Neutrophil (primary cell): ENCODE data around the gene PDE8A.

Source experiments
- H3K27ac ChIP-seq: fragments of 200-600 bp; sonication (generic); 2 replicates; pipeline ENCODE4 v1.5.1; 2016; ENCODE audit warnings: mild to moderate bottlenecking, moderate library complexity
- H3K27me3 ChIP-seq: fragments of 200-600 bp; sonication (generic); 2 replicates; pipeline ENCODE4 v1.6.0; 2016; ENCODE audit warnings: mild to moderate bottlenecking
- H3K36me3 ChIP-seq: fragments of 200-600 bp; sonication (generic); 2 replicates; pipeline ENCODE4 v1.5.1; 2017
- H3K4me1 ChIP-seq, 2 experiments: fragments of 200-600 bp in 1 of 2; sonication (generic) in 1 of 2; 1 replicate in 1 of 2; 2 replicates in 1 of 2; pipeline versions ENCODE4 v1.5.1 to v1.6.1; 2013 to 2016; ENCODE audit warnings: low read depth in 1 of 2, low read length in 1 of 2, mild to moderate bottlenecking in 1 of 2, moderate library complexity in 1 of 2; ENCODE audit not compliant: control insufficient read depth in 1 of 2, insufficient read depth in 1 of 2
- H3K4me3 ChIP-seq, 2 experiments: fragments of 200-600 bp in 1 of 2; sonication (generic) in 1 of 2; 1 replicate in 1 of 2; 2 replicates in 1 of 2; pipeline ENCODE4 v1.5.1; 2013 to 2016; ENCODE audit warnings: low read depth in 1 of 2, low read length in 1 of 2, mild to moderate bottlenecking in 1 of 2, moderate library complexity in 1 of 2
- H3K9me3 ChIP-seq: fragments of 200-600 bp; sonication (generic); 2 replicates; pipeline ENCODE4 v1.5.1; 2016
- TF ChIP-seq, protein P1 (sequence below): fragments of 200-600 bp; sonication (generic); IDR thresholded peaks from 2 replicates; pipeline ENCODE4 v1.5.1; 2016; ENCODE audit warnings: antibody characterized with exemption

Gene PDE8A

DNA sequence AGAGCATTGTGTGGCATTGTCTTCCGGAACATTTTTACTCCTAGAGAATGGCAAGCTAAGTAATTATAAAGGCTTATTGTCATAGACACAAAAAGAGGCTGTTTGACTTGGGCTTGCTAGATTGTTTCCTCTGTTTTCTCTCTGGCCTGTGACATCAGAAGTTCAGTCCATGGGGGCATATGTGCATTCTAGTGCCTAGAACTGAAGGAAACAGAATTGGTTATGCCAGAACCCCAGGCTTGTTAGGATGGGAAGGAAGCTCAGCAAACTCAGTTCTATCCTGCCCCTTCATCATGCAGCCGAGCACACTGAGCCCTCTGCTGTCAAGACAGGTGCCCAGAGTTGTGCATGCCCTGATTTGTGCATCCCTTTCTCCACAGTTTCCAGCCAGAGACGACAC is 131.3 kb downstream of the PDE8A start:
- H3K36me3 ChIP-seq: peaks cover 36% of the 10 kb centered on the region
- no peaks in the 10 kb centered on the region for H3K4me1 ChIP-seq
- H3K27me3 ChIP-seq: no peaks in the 10 kb centered on the region
- TF ChIP-seq, protein P1, sequence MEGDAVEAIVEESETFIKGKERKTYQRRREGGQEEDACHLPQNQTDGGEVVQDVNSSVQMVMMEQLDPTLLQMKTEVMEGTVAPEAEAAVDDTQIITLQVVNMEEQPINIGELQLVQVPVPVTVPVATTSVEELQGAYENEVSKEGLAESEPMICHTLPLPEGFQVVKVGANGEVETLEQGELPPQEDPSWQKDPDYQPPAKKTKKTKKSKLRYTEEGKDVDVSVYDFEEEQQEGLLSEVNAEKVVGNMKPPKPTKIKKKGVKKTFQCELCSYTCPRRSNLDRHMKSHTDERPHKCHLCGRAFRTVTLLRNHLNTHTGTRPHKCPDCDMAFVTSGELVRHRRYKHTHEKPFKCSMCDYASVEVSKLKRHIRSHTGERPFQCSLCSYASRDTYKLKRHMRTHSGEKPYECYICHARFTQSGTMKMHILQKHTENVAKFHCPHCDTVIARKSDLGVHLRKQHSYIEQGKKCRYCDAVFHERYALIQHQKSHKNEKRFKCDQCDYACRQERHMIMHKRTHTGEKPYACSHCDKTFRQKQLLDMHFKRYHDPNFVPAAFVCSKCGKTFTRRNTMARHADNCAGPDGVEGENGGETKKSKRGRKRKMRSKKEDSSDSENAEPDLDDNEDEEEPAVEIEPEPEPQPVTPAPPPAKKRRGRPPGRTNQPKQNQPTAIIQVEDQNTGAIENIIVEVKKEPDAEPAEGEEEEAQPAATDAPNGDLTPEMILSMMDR: no peak
- H3K4me3 ChIP-seq: no peak overlapping the region
- H3K27ac ChIP-seq: no peak overlapping the region
- no peaks in the 10 kb centered on the region for H3K9me3 ChIP-seq

DNA sequence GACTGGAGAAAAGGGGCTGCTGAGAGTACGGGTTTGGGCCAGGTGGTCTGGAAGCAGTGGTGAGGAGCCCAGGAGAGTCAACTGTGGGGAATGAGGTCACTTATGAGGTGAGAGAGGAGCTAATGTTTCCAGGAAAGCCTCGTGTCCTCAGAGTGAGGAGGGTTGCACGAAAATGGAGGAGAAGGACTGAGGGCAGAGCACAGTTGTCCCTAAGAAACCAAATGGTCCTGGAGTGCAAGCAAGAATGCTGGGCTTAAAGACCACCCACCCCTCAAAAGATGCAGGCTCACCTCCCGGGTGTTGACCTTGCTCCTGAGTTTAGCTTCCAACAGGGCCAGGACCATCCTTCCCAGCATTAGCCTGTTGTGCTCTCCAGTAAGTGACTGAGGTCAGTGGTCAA is 133.2 kb downstream of the PDE8A start:
- TF ChIP-seq, protein P1: no peak
- Histone ChIP-seq H3K9me3 (no peaks in the 10 kb centered on the region), H3K27me3 (no peaks in the 10 kb centered on the region), H3K27ac (no peak overlapping the region), H3K36me3 (peaks cover 42% of the 10 kb centered on the region), H3K4me1 (no peaks in the 10 kb centered on the region), H3K4me3 (no peak overlapping the region)

DNA sequence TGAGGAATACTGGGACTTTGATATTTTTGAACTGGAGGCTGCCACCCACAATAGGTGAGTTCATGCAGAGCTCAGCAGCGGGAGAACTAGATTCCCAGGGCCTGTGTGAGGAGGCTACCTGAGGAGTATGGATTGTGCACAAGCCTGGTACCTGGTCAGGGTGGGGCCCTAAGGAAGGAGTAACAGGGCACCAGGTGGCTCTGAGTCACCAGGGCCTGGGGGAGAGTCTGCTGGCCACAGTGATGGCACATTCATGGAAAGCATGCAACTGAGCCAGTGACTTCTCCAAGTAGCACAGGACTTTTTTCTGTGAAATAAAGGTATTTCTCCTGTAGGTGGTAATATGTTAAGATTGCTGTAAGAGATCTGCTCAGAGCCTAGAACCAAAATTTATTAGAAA is 134.4 kb downstream of the PDE8A start:
- no peak overlapping the region for H3K27ac ChIP-seq
- no peak overlapping the region for H3K4me3 ChIP-seq
- TF ChIP-seq, protein P1: no peak
- H3K9me3 ChIP-seq: no peaks in the 10 kb centered on the region
- no peaks in the 10 kb centered on the region for H3K27me3 ChIP-seq
- H3K4me1 ChIP-seq: no peaks in the 10 kb centered on the region
- peaks cover 47% of the 10 kb centered on the region for H3K36me3 ChIP-seq

DNA sequence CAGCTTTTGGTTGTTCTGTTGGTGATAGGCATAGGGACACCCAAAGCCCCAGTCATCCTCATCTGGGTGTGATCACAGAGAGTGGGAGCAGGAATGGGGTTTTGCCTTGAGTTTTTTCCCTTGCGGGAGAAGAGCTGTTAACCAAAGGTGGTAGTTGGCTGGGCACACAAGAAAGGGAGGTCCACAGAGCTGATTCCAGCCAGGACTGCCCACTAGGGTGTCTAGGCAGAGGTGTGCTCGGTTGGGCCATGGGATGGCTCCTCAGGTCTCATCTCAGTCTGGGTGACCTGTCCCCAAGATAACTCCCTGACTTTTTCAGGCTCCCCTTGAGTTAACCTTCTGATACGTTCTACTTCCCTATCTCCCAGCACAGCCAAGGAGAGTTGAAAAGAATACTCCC is 134.8 kb downstream of the PDE8A start:
- Histone ChIP-seq H3K27me3 (no peaks in the 10 kb centered on the region), H3K27ac (no peak overlapping the region), H3K36me3 (peaks cover 48% of the 10 kb centered on the region), H3K4me3 (no peak overlapping the region), H3K9me3 (no peaks in the 10 kb centered on the region), H3K4me1 (no peaks in the 10 kb centered on the region)
- TF ChIP-seq, protein P1: no peak

DNA sequence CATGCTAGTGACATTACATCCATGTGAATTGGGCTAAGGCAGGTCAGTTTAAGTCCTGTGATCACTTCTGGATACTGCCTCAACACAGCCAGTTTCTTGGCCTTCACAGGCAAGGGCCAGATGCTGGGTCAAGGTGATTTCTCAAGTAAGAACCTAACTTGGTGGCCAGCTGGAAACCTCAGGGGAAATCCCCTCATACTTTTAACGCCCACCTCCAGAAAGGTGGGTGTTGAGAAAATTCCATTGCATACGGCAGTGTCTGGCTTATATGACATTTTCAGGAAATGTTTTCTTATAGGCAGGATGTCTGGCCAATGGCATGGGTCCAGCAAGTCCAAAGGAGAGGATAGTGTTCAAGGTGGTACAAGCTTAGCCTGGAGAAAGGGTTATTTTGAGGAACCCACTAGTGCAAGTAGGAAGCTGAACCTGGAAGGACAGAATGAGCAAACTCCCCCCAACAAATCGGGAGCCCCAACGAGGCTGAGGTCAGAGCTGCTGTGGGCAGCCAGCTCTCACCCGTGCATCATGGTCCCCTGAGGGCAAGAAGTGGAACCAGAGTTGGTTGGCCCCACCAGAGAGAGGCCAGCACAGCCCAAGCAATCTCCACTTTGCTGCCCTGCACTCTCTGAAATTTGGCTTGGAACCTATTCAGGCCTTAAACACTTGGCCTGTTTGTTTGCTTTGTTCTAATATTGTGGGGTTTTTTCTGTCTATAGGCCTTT is 135.4 kb downstream of the PDE8A start:
- no peak overlapping the region for H3K4me3 ChIP-seq
- no peaks in the 10 kb centered on the region for H3K27me3 ChIP-seq
- H3K9me3 ChIP-seq: no peaks in the 10 kb centered on the region
- H3K36me3 ChIP-seq: peaks cover 48% of the 10 kb centered on the region
- TF ChIP-seq, protein P1: no peak
- no peaks in the 10 kb centered on the region for H3K4me1 ChIP-seq
- H3K27ac ChIP-seq: no peak overlapping the region
